M059J (cell line): Measurements from ENCODE around the gene BRD1. TPM values are rescaled to one million over a fixed set of nuclear protein-coding genes. Genes with fewer than 3 reads are reported as not detected.
A peak's percentile ranks its signal among the peaks of the same experiment; 100 is the strongest.
"Not testable (repeated sequence)": the region's sequence is repeated elsewhere in the genome, so short reads cannot be mapped to it uniquely, and the experiment has no call there.

Experiments
- DNase-seq: peaks from one replicate; pipeline ENCODE4 v3.0.0-alpha.2; 2012; ENCODE audit warnings: low read depth
- total RNA-seq: library from RNA; depleted of rRNA; stranded (reverse); fragments of >200 nt; shearing (Covaris generic); gene quantifications from 2 replicates; pipeline ENCODE4 v1.2.3, GENCODE V29; 2014

BRD1 gene
- total RNA-seq, 1 experiment from 2014 or later = 10.2 TPM

GRCh38 chr22:49826603-49827270, 936 bp downstream of the BRD1 start:
- DNase-seq = peak; percentile 24

- peak; percentile 51 for DNase-seq
These were observed 1.6 kb downstream of the BRD1 start for GRCh38 chr22:49825944-49826602.

GRCh38 chr22:49825436-49825835, 2.2 kb downstream of the BRD1 start:
- DNase-seq = peak; percentile 68

- no peak for DNase-seq
These were observed 2.7 kb downstream of the BRD1 start for GRCh38 chr22:49824936-49825335.

GRCh38 chr22:49824185-49824925, 3.3 kb downstream of the BRD1 start:
- DNase-seq = no peak

- DNase-seq = no peak
These were observed 4.2 kb downstream of the BRD1 start for GRCh38 chr22:49823289-49824045.

GRCh38 chr22:49821741-49822140, 5.9 kb downstream of the BRD1 start:
- DNase-seq = not testable (repeated sequence)

- no peak for DNase-seq
These were observed 6.7 kb downstream of the BRD1 start for GRCh38 chr22:49820984-49821383.

GRCh38 chr22:49817359-49817758, 10.3 kb downstream of the BRD1 start:
- no peak for DNase-seq

GRCh38 chr22:49815641-49816091, 12.0 kb downstream of the BRD1 start:
- DNase-seq = peak; percentile 30

- no peak for DNase-seq
These were observed 12.8 kb downstream of the BRD1 start for GRCh38 chr22:49814856-49815255.

GRCh38 chr22:49814164-49814686, 13.4 kb downstream of the BRD1 start:
- DNase-seq = no peak

- DNase-seq = peak; percentile 53
These were observed 14.8 kb downstream of the BRD1 start for GRCh38 chr22:49812838-49813237.

GRCh38 chr22:49811020-49811791, 16.5 kb downstream of the BRD1 start:
- DNase-seq = no peak

GRCh38 chr22:49810363-49811019, 17.2 kb downstream of the BRD1 start:
- DNase-seq = peak; percentile 34

GRCh38 chr22:49807780-49808708, 19.6 kb downstream of the BRD1 start:
- no peak for DNase-seq

GRCh38 chr22:49807129-49807528, 20.5 kb downstream of the BRD1 start:
- no peak for DNase-seq

GRCh38 chr22:49803737-49804375, 23.8 kb downstream of the BRD1 start:
- no peak for DNase-seq

GRCh38 chr22:49803134-49803533, 24.5 kb downstream of the BRD1 start:
- DNase-seq = no peak
